Spleen (tissue), 7 donors: ENCODE measurements around the gene WFDC10A.

Experiments used
- POLR2A ChIP-seq, 3 donors: fragments of 450-650 bp; IDR thresholded peaks; one replicate each; pipeline ENCODE4 v1.5.1; 2017; ENCODE audit warnings: antibody characterized with exemption in 3 of 3, mild to moderate bottlenecking in 1 of 3
- TF ChIP-seq, protein P1 (sequence below), 11 experiments: fragments of 200-600 bp in 7 of 11; fragments of 450-650 bp in 4 of 11; sonication (generic) in 4 of 11; IDR thresholded peaks in 8 of 11; conservative IDR thresholded peaks in 3 of 11; 1 replicate in 7 of 11; 2 replicates in 4 of 11; pipeline versions ENCODE4 v1.4.0 to v1.8.0; 2016 to 2021; ENCODE audit warnings: antibody characterized with exemption in 11 of 11, inconsistent platforms in 4 of 11, mild to moderate bottlenecking in 1 of 11
- donor health status: DM: no; HTN: no; CAD: no; lungs with moderate emphysema.
- donor health status: DM: no; HTN: no; CAD: no.
- donor health status: DM: no; HTN: no; CAD: no.

GRCh38 chr20:45588800-45589199 is 40.7 kb upstream of the WFDC10A start:
- TF ChIP-seq POLR2A (IDR thresholded peaks at IDR 0.05), result no peak
- TF ChIP-seq, protein P1, sequence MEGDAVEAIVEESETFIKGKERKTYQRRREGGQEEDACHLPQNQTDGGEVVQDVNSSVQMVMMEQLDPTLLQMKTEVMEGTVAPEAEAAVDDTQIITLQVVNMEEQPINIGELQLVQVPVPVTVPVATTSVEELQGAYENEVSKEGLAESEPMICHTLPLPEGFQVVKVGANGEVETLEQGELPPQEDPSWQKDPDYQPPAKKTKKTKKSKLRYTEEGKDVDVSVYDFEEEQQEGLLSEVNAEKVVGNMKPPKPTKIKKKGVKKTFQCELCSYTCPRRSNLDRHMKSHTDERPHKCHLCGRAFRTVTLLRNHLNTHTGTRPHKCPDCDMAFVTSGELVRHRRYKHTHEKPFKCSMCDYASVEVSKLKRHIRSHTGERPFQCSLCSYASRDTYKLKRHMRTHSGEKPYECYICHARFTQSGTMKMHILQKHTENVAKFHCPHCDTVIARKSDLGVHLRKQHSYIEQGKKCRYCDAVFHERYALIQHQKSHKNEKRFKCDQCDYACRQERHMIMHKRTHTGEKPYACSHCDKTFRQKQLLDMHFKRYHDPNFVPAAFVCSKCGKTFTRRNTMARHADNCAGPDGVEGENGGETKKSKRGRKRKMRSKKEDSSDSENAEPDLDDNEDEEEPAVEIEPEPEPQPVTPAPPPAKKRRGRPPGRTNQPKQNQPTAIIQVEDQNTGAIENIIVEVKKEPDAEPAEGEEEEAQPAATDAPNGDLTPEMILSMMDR (IDR thresholded peaks at IDR 0.05 in 8 of 11, conservative IDR thresholded peaks at IDR 0.05 in 3 of 11), result no peak
